NCI-H1436 (cell line): ENCODE measurements around the gene TAF11L7.
"Not testable (repeated sequence)": the region's sequence is repeated elsewhere in the genome, so short reads cannot be mapped to it uniquely, and the experiment has no call there.

Experiments
- DNase-seq: peaks from one replicate; lab custom pipeline; 2025; lab: John Stamatoyannopoulos, UW

TAF11L7 gene

DNA sequence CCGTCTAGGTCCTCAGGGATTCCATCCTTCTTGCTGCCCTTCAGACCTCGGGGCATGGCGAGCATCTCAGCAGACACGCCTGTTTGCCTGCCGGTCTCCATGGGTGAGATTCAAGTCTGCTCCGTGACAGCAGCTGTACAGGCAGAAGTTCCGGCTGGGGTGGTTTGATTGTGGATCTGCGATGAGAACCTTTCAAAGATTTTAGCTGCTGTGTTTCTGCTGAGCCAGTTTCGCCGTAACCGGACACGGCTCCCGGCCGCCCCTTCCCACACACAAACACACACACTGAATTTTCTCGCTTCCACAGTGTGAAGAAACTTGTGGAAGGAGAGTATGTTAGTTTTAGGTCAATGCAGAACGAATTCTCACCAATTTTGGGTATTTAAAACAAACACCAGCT, at the start of gene TAF11L7:
TAF11L7 (minus strand) TSS at position 101 of the 400 bp plus-strand sequence.
- not testable (repeated sequence) for DNase-seq

DNA sequence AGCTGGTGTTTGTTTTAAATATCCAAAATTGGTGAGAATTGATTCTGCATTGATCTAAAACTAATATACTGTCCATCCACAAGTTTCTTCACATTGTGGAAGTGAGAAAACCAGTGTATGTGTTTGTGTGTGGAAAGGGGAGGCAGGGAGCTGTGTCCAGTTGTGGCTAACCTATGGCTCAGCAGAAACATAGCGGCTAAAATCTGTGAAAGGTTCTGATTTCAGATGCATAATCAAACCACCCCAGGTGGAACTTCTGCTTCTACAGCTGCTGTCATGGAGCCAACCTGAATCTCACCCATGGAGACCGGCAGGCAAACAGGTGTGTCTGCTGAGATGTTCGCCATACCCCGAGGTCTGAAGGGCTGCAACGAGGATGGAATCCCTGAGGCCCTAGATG, 48.6 kb upstream of the TAF11L7 start, which contains the start of gene TAF11L14:
TAF11L14 (plus strand) TSS at position 301 of the 400 bp plus-strand sequence.
- DNase-seq, result no peak

DNA sequence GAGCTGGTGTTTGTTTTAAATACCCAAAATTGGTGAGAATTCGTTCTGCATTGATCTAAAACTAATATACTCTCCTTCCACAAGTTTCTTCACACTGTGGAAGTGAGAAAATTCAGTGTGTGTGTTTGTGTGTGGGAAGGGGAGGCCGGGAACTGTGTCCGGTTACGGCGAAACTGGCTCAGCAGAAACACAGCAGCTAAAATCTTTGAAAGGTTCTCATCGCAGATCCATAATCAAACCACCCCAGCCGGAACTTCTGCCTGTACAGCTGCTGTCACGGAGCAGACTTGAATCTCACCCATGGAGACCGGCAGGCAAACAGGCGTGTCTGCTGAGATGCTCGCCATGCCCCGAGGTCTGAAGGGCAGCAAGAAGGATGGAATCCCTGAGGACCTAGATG, 46.2 kb upstream of the TAF11L7 start, which contains the start of gene TAF11L13:
TAF11L13 (plus strand) TSS at position 301 of the 400 bp plus-strand sequence.
- not testable (repeated sequence) for DNase-seq

GRCh38 chr5:17625686-17626085, 40.1 kb upstream of the TAF11L7 start:
- no peak for DNase-seq

- peak; percentile 27 for DNase-seq
Measured at GRCh38 chr5:17620627-17621026, 35.1 kb upstream of the TAF11L7 start.

GRCh38 chr5:17619354-17619753, 33.8 kb upstream of the TAF11L7 start:
- no peak for DNase-seq

DNA sequence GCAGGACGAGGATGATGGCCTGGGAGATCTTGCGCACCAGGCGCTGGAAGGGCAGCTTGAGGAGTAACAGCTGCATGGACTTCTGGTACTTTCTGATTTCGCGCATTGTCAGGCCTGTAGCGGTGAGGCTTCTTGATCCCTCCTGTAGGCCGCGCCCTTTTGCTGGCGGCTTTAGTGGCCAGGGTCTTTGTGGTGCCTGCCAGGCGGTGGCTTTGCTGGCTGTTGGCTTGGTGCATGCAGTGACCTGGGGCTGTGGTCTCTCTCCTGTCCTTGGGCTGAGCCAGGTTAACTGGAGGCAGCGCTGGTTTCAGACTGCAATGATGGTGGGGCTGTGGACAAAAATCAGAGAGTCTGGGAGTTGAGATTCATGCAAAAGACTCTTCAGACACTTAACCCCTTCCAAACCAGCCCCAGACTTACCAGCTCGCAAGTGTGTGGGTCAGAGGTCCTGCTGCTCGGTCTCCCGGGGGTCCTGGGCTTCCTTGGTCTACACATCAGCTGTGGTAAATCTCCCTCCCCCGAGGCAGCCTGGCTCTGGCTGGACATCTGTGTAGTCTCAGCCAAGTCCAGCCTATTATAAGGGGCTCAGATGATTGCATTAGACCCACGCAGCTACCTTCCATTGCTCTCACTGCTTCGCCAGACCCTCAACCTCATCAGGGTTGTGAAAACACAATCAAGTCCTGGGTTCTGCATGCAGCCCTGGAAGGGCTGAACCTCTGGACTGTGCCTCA, 29.5 kb upstream of the TAF11L7 start:
- DNase-seq, result no peak

- not testable (repeated sequence) for DNase-seq
Measured at GRCh38 chr5:17610092-17610491, 24.5 kb upstream of the TAF11L7 start, which contains the start of gene TAF11L12. Gene TAF11L12 (plus strand): TSS chr5:17610392.

- not testable (repeated sequence) for DNase-seq
Measured at GRCh38 chr5:17607461-17607860, 21.9 kb upstream of the TAF11L7 start.

- no peak for DNase-seq
Measured at GRCh38 chr5:17604951-17605350, 19.4 kb upstream of the TAF11L7 start.

DNA sequence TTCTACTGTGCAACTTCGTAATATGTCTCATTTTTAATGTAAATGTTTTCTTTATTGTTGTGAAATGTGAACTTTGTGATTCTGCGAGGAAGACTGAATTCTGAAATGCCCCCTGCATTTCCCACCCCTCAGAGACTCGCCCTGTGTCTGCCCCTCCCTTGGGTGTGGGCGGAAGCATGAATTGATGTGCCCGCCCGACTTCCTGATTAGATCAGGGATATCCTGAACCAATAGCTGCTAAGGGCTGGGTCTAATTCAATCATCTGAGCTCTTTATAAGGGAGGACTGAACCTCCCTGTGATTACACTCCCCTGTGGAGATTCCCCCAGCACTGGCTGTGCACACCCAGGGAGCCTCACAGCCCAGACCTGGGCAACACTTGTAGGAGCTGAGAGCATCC, 18.3 kb upstream of the TAF11L7 start, which contains the start of gene TAF11L11:
TAF11L11 (plus strand) TSS at position 304 of the 400 bp plus-strand sequence.
- not testable (repeated sequence) for DNase-seq

DNA sequence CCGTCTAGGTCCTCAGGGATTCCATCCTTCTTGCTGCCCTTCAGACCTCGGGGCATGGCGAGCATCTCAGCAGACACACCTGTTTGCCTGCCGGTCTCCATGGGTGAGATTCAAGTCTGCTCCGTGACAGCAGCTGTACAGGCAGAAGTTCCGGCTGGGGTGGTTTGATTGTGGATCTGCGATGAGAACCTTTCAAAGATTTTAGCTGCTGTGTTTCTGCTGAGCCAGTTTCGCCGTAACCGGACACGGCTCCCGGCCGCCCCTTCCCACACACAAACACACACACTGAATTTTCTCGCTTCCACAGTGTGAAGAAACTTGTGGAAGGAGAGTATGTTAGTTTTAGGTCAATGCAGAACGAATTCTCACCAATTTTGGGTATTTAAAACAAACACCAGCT, 12.2 kb upstream of the TAF11L7 start, which contains the start of gene TAF11L10:
TAF11L10 (minus strand) TSS at position 101 of the 400 bp plus-strand sequence.
- DNase-seq, result not testable (repeated sequence)

DNA sequence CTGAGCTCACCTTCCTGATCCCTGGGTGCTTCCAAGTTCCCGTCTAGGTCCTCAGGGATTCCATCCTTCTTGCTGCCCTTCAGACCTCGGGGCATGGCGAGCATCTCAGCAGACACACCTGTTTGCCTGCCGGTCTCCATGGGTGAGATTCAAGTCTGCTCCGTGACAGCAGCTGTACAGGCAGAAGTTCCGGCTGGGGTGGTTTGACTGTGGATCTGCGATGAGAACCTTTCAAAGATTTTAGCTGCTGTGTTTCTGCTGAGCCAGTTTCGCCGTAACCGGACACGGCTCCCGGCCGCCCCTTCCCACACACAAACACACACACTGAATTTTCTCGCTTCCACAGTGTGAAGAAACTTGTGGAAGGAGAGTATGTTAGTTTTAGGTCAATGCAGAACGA, 8.7 kb upstream of the TAF11L7 start, which contains the start of gene TAF11L9:
TAF11L9 (minus strand) TSS at position 140 of the 400 bp plus-strand sequence.
- DNase-seq, result not testable (repeated sequence)

- DNase-seq, result not testable (repeated sequence)
Measured at GRCh38 chr5:17590860-17591259, 5.3 kb upstream of the TAF11L7 start, which contains the start of gene TAF11L8. Gene TAF11L8 (minus strand): TSS chr5:17590960.
